GM12878 (cell line): ENCODE measurements around the gene C16orf46. TPM values are rescaled to one million over a fixed set of nuclear protein-coding genes. Genes with fewer than 3 reads are reported as not detected.

Experiments
- BHLHE40 ChIP-seq, 2 experiments: fragments of 450-650 bp in 1 of 2; IDR thresholded peaks; 2 replicates each; pipeline ENCODE4 v1.6.1; 2011 to 2017; ENCODE audit warnings: low read depth in 2 of 2, borderline replicate concordance in 1 of 2, improper control_type of control experiment in 1 of 2, low read length in 1 of 2, mild to moderate bottlenecking in 1 of 2
- BMI1 ChIP-seq: fragments of 450-650 bp; IDR thresholded peaks from 2 replicates; pipeline ENCODE4 v1.6.1; 2016; ENCODE audit warnings: mild to moderate bottlenecking, moderate library complexity, borderline replicate concordance
- CHD2 ChIP-seq: IDR thresholded peaks from 2 replicates; pipeline ENCODE4 v1.6.1; 2011; ENCODE audit warnings: low read depth, low read length, improper control_type of control experiment, borderline replicate concordance
- KDM1A ChIP-seq: fragments of 200-600 bp; sonication (generic); IDR thresholded peaks from 2 replicates; pipeline ENCODE4 v1.6.1; 2016; ENCODE audit warnings: borderline replicate concordance
- MYB ChIP-seq: fragments of 150-350 bp; IDR thresholded peaks from 2 replicates; pipeline ENCODE4 v1.6.1; 2014; ENCODE audit warnings: mild to moderate bottlenecking, low read depth, low read length, borderline replicate concordance
- NR2C2 ChIP-seq: IDR thresholded peaks from 2 replicates; pipeline ENCODE4 v1.6.1; 2011; ENCODE audit warnings: borderline replicate concordance, low read depth; ENCODE audit not compliant: control insufficient read depth, insufficient read length
- RAD51 ChIP-seq: fragments of 450-650 bp; IDR thresholded peaks from 2 replicates; pipeline ENCODE4 v1.6.1; 2016; ENCODE audit warnings: moderate library complexity, mild to moderate bottlenecking, inconsistent platforms
- RBBP5 ChIP-seq: fragments of 200-600 bp; sonication (generic); conservative IDR thresholded peaks from 2 replicates; pipeline ENCODE4 v1.6.1; 2016
- RFX5 ChIP-seq: IDR thresholded peaks from 2 replicates; pipeline ENCODE4 v1.6.1; 2011; ENCODE audit warnings: low read depth, low read length, improper control_type of control experiment
- SIX5 ChIP-seq: IDR thresholded peaks from 2 replicates; pipeline ENCODE4 v1.6.1; 2011; ENCODE audit warnings: mild to moderate bottlenecking, low read depth, low read length, moderate library complexity; ENCODE audit not compliant: severe bottlenecking
- SMARCA5 ChIP-seq: fragments of 450-650 bp; IDR thresholded peaks from 2 replicates; pipeline ENCODE4 v1.6.1; 2017; ENCODE audit warnings: mild to moderate bottlenecking
- SREBF1 ChIP-seq: IDR thresholded peaks from 2 replicates; pipeline ENCODE4 v1.6.1; 2012; ENCODE audit warnings: mild to moderate bottlenecking, low read length
- STAT1 ChIP-seq: fragments of 450-650 bp; conservative IDR thresholded peaks from 2 replicates; pipeline ENCODE4 v1.6.1; 2014; ENCODE audit warnings: antibody characterized with exemption, mild to moderate bottlenecking
- ZNF622 ChIP-seq: fragments of 450-650 bp; IDR thresholded peaks from 2 replicates; pipeline ENCODE4 v1.6.1; 2017; ENCODE audit warnings: mild to moderate bottlenecking, inconsistent platforms
- ZZZ3 ChIP-seq: IDR thresholded peaks from 2 replicates; pipeline ENCODE4 v1.6.1; 2011; ENCODE audit warnings: low read depth; ENCODE audit not compliant: control insufficient read depth, insufficient read length
- polyA plus RNA-seq, 11 experiments: library from polyadenylated mRNA; depleted of rRNA in 4 of 11; unstranded in 6 of 11; stranded (reverse) in 5 of 11; fragments of >200 nt; fragmentation: Nextera tagmentation in 4 of 11; fragmentation: Illumina TruSeq in 1 of 11; extraction: Ambion mirVana in 4 of 11; extraction: Trizol in 1 of 11; gene quantifications; 1 replicate in 1 of 11; 2 replicates in 10 of 11; pipeline versions ENCODE4 v1.2.1 to v1.2.3, GENCODE V29; 2011 to 2016; ENCODE audit warnings: inconsistent platforms in 2 of 11, missing spikeins in 2 of 11, low read depth in 1 of 11
- total RNA-seq, 4 experiments: library from RNA; depleted of rRNA in 3 of 4; stranded (reverse); fragments of >200 nt in 3 of 4; fragmentation: Illumina TruSeq in 1 of 4; extraction: Trizol in 1 of 4; gene quantifications; 2 replicates each; pipeline versions ENCODE4 v1.2.1 to v1.2.3, GENCODE V29; 2013 to 2021
- TF ChIP-seq, protein P1 (sequence below): IDR thresholded peaks from 2 replicates; pipeline ENCODE4 v1.6.1; 2012; ENCODE audit warnings: low read length, inconsistent platforms
- TF ChIP-seq, protein P2 (sequence below): IDR thresholded peaks from 2 replicates; pipeline ENCODE4 v1.6.1; 2011; ENCODE audit warnings: borderline replicate concordance, low read depth, mild to moderate bottlenecking, moderate library complexity, low read length; ENCODE audit not compliant: insufficient read depth, poor library complexity, severe bottlenecking
- TF ChIP-seq, protein P3 (sequence below): IDR thresholded peaks from 2 replicates; pipeline ENCODE4 v1.6.1; 2011; ENCODE audit warnings: borderline replicate concordance, low read depth, mild to moderate bottlenecking, moderate library complexity, mixed read lengths, low read length; ENCODE audit not compliant: insufficient read depth; ENCODE audit errors: extremely low read length
- TF ChIP-seq, protein P4 (sequence below): IDR thresholded peaks from 2 replicates; pipeline ENCODE4 v1.6.1; 2012; ENCODE audit warnings: improper control_type of control experiment, low read depth, low read length; ENCODE audit not compliant: insufficient replicate concordance

The C16orf46 gene
- total and polyA plus RNA-seq, 10 of the 15 experiments (the other 5 are each of a cell fraction or from before 2014, with no cell fraction given): 0.04 to 0.46 (median 0.14) TPM; not detected in 6

DNA sequence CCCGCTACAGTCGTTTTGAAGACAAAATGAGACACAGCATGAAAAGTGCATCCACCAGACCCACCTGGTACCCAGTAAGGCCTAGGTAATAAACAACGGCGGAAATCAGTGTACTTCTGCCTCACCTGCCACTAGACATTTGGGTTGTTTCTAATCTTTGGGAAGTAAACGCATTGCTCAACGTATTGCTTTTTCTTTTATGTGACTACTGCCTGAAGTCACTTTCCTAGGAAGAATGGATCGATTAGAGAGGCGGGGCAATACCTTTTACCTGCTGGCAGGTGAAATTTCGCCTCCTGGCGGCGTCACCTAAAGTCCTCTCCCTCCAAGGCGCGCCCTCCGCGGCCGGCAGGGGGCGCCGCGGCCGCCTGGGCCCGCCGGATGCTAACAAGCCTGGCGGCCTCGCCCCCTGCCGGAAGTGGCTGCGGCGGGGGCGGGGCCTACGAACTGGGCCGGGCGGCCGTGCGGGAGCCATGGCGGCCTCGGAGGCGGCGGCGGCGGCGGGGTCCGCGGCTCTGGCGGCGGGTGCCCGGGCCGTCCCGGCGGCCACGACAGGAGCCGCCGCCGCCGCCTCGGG is 41.6 kb downstream of the C16orf46 start, which contains the start of gene ATMIN (continued):
- TF ChIP-seq BHLHE40 (IDR thresholded peaks at IDR 0.05; ENCODE audit: borderline replicate concordance in 1 of 2, low read depth in 2 of 2, low read length in 1 of 2): peak; percentile 58 to 61; a peak in 2 of 4 replicates
- TF ChIP-seq ZNF622: no peak
- no peak for TF ChIP-seq STAT1
- TF ChIP-seq, protein P1, sequence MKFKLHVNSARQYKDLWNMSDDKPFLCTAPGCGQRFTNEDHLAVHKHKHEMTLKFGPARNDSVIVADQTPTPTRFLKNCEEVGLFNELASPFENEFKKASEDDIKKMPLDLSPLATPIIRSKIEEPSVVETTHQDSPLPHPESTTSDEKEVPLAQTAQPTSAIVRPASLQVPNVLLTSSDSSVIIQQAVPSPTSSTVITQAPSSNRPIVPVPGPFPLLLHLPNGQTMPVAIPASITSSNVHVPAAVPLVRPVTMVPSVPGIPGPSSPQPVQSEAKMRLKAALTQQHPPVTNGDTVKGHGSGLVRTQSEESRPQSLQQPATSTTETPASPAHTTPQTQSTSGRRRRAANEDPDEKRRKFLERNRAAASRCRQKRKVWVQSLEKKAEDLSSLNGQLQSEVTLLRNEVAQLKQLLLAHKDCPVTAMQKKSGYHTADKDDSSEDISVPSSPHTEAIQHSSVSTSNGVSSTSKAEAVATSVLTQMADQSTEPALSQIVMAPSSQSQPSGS: no peak
- TF ChIP-seq, protein P2, sequence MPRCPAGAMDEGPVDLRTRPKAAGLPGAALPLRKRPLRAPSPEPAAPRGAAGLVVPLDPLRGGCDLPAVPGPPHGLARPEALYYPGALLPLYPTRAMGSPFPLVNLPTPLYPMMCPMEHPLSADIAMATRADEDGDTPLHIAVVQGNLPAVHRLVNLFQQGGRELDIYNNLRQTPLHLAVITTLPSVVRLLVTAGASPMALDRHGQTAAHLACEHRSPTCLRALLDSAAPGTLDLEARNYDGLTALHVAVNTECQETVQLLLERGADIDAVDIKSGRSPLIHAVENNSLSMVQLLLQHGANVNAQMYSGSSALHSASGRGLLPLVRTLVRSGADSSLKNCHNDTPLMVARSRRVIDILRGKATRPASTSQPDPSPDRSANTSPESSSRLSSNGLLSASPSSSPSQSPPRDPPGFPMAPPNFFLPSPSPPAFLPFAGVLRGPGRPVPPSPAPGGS: no peak
- TF ChIP-seq CHD2: no peak
- no peak for TF ChIP-seq RFX5
- TF ChIP-seq BMI1: no peak
- no peak for TF ChIP-seq ZZZ3
- TF ChIP-seq NR2C2: no peak
- TF ChIP-seq, protein P3, sequence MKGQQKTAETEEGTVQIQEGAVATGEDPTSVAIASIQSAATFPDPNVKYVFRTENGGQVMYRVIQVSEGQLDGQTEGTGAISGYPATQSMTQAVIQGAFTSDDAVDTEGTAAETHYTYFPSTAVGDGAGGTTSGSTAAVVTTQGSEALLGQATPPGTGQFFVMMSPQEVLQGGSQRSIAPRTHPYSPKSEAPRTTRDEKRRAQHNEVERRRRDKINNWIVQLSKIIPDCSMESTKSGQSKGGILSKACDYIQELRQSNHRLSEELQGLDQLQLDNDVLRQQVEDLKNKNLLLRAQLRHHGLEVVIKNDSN: no peak
- no peak for TF ChIP-seq SIX5
- TF ChIP-seq, protein P4, sequence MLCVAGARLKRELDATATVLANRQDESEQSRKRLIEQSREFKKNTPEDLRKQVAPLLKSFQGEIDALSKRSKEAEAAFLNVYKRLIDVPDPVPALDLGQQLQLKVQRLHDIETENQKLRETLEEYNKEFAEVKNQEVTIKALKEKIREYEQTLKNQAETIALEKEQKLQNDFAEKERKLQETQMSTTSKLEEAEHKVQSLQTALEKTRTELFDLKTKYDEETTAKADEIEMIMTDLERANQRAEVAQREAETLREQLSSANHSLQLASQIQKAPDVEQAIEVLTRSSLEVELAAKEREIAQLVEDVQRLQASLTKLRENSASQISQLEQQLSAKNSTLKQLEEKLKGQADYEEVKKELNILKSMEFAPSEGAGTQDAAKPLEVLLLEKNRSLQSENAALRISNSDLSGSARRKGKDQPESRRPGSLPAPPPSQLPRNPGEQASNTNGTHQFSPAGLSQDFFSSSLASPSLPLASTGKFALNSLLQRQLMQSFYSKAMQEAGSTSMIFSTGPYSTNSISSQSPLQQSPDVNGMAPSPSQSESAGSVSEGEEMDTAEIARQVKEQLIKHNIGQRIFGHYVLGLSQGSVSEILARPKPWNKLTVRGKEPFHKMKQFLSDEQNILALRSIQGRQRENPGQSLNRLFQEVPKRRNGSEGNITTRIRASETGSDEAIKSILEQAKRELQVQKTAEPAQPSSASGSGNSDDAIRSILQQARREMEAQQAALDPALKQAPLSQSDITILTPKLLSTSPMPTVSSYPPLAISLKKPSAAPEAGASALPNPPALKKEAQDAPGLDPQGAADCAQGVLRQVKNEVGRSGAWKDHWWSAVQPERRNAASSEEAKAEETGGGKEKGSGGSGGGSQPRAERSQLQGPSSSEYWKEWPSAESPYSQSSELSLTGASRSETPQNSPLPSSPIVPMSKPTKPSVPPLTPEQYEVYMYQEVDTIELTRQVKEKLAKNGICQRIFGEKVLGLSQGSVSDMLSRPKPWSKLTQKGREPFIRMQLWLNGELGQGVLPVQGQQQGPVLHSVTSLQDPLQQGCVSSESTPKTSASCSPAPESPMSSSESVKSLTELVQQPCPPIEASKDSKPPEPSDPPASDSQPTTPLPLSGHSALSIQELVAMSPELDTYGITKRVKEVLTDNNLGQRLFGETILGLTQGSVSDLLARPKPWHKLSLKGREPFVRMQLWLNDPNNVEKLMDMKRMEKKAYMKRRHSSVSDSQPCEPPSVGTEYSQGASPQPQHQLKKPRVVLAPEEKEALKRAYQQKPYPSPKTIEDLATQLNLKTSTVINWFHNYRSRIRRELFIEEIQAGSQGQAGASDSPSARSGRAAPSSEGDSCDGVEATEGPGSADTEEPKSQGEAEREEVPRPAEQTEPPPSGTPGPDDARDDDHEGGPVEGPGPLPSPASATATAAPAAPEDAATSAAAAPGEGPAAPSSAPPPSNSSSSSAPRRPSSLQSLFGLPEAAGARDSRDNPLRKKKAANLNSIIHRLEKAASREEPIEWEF: peak; percentile 59
- no peak for TF ChIP-seq RBBP5
- TF ChIP-seq KDM1A: no peak
- no peak for TF ChIP-seq SREBF1
- TF ChIP-seq RAD51: no peak
- no peak for TF ChIP-seq MYB
- TF ChIP-seq SMARCA5: peak; percentile 99
